Embryonic facial prominence (tissue), 1 donor: ENCODE results near the gene LGI4.

ENCODE experiments used
- DNase-seq: peaks from one replicate; pipeline ENCODE4 v3.0.0-alpha.2; 2016; ENCODE audit errors: extremely low spot score

Gene LGI4

GRCh38 chr19:35134601-35135242 lies at the start of gene LGI4:
LGI4 (minus strand) TSS chr19:35135059; CDS start chr19:35134680, 379 bp downstream.
- DNase-seq = peak; percentile 24

GRCh38 chr19:35184267-35184666 lies 49.4 kb upstream of the LGI4 start:
- no peak for DNase-seq

DNA sequence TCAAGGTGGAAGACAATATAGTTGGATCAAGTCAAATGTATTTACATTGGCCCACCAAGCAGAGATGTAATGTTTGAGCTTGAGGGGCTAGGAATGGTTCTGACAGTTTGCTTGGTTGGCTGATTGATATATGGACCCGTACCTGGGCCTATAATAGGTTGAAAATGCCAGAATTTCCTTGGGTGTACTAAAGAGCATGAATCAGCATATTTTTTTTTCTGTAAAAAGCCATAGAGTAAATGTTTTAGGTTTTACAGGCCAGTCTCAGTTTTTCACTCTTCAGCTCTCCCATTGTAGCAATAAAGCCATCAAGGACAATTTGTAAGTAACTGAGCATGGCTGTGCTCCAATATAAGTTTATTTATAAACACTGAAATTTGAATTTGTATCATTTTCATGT lies 46.5 kb upstream of the LGI4 start:
- no peak for DNase-seq

DNA sequence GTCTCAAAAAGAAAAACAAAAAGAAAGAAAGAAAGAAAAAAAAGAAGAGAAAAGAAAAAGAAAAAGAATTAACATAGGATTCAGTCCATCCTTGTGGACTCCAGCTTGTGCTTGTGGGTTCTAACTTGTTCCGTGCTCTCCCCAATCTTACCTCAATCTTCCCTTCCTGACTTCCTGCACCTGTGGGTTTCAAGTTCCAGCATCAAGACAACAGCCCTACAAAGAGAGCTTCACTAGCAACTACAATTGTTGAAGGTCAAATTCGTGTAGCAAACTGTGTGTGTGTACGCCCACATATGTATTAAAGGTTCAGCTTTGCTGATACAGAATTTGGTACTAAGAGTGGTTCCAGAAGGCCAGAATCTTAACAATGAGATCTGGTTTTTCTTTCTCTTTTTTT lies 45.0 kb upstream of the LGI4 start:
- DNase-seq = no peak

DNA sequence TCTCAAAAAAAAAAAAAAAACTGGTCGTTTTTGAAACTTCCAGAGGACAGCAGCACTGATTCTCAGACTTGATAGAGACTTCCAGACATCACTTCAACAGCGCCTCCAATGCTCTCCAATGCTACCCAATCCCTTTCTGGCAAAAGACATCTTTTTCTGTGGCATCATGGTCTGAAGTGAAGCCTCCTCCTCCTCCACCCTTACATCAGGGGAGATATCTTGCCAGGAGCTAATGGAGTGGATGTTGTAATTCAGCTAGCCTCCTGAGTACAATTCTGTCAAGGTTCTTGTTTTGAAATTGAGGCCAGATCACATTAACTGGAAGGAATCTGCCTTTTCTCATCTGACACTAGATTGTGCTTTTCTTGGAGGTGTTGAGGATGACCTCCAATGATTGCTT lies 43.8 kb upstream of the LGI4 start:
- DNase-seq = no peak

DNA sequence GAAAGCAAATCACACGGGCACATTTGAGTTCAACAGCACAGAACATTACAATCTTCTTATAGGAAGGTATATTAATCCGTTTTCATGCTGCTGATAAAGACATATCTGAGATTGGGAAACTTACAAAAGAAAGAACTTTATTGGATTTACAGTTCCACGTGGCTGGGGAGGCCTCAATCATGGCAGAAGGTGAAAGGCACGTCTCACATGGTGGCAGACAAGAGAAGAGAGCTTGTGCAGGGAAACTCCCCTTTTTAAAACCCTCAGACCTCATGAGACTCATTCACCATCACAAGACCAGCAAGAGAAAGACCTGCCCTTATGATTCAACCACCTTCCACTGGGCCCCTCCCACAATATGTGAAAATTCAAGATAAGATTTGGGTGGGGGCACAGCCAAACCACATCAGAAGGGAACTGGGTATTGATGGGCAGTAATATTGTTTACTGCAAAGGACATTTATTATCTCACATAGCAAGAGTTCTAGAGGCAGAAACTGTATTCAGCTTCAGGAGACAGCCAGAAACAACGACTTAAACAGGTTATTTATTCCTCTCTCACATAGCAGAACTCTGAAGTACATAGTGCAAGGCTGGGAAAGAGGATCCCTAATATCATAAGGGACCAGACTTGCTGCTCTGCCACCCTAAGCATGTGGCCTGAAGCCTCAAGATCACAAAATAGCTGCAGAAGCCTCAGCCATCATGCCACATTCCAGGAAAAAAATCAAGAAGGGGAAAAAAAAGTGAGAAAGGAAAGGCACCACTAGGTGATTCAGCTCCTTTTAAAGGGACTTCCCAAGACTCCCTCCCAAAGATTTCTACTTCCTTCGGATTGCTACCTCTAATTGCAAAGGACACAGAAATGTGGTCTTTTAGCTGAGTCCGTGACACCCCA lies 42.8 kb upstream of the LGI4 start:
- no peak for DNase-seq

- no peak for DNase-seq
Measured at GRCh38 chr19:35176181-35176570, 41.3 kb upstream of the LGI4 start.

GRCh38 chr19:35174226-35174625 lies 39.4 kb upstream of the LGI4 start:
- DNase-seq = no peak

GRCh38 chr19:35171730-35172129 lies 36.9 kb upstream of the LGI4 start:
- DNase-seq = no peak

GRCh38 chr19:35170359-35171061 lies 35.7 kb upstream of the LGI4 start:
- DNase-seq = no peak

DNA sequence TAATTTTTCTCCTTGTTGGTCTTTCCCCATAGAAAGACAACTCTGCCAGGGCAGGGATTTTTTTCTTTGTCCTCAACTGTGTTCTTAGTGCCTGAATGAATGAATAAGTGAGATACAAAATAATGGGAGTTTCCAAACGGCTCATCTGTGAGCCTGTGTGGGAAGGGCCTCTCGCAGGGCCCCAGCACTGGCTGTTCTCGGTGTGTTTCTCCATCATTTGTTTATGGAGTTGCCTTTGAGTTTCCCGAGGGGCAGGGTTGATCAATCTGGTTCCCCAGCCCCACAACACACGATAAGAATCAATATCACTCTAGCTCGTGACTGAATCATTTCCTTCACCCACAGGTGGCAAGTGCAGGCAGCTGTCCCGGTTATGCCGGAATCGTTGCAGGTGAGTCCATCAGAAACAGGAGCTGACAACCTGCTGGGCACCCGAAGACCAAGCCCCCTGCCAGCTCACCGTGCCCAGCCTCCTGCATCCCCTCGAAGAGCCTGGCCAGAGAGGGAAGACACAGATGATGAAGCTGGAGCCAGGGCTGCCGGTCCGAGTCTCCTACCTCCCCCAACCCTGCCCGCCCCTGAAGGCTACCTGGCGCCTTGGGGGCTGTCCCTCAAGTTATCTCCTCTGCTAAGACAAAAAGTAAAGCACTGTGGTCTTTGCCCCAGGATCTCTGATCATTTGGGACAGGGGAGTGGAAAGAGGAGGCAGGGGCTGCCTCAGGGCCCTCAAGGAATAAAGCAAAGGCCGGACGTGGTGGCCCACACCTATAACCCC lies 34.5 kb upstream of the LGI4 start:
- DNase-seq = no peak

- DNase-seq = no peak
Measured at GRCh38 chr19:35168196-35168595, 33.3 kb upstream of the LGI4 start.

DNA sequence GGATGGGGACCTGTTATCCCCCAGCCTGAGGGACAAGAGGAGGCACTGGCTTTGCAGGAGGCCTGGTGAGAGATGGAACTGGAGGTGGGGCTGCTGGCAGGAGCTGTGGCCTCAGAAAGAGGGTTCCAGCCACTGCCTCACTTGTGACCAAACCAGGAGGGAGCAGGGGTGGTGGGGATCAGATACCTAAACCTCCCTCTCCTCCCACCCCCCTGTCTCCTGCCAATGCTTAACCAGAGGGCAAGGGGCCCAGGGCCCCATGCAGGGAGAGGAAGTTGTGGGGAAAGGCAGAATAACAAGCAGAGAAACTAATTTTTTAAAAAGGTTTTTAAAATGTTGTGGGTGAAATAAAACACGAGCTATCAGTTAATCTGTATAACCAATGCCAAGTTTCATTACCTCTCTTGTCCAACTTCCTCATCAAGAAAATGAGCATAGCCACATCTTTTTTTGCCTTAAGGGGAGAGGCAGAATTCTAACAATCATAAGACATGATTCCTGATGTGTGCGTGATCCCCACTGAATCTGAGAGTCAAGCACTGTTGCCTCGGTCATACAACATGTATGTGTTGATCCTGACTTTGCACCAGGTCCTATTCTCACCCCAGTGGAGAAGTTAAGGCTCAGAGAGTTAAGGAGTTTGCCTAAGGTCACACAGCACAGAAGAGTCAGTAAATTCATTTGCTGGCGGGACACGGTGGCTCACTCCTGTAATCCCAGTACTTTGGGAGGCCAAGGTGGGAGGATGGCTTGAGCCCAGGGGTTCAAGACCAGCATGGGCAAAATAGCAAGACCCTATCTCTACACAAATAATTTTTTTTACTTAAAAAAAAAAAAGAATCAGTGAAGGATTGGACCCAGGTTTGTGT lies 32.6 kb upstream of the LGI4 start:
- DNase-seq = no peak

DNA sequence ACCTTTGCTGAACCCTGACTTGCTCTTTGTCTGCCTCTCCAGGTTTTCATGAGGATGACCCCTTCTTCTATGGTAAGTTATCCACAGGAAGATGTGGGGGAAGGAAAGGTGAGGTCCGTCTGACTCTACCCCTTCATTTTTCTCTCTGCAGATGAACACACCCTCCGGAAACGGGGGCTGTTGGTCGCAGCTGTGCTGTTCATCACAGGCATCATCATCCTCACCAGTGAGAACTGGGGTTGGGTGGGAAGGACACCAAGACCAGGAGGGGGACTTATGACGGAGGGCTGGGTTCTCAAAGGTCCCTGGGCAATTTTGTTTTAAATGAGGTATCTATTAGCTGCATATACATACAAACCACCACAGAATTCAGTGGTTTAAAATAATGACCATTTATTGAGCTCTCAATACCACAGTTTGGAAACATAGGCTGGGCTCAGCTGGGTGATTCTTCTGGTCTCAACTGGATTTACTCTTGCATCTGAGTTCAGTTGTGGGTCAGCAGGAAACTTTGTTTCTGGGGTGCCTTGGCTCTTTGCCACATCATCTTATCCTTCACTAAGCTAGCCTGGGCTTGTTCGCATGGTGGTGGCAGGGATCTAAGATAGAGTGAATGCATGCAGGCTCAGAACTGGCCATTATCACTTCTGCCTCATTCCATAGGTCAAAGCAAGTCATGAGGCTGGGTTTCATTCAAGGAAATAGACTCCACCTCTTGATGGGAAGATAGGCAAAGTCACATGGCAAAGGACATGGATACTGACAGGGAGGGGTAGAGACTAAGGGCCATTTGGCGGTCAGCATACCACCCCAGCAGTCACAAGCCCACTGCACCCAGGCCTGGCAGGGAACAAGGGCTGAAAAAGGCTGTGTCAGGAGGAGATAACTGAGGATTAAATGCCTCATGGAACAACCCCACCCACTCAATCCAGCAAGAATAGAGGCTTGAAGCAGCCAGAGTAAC lies 31.5 kb upstream of the LGI4 start:
- DNase-seq = no peak

GRCh38 chr19:35165200-35166058 lies 30.6 kb upstream of the LGI4 start:
- no peak for DNase-seq

- DNase-seq = no peak
Measured at GRCh38 chr19:35164418-35164817, 29.6 kb upstream of the LGI4 start.

DNA sequence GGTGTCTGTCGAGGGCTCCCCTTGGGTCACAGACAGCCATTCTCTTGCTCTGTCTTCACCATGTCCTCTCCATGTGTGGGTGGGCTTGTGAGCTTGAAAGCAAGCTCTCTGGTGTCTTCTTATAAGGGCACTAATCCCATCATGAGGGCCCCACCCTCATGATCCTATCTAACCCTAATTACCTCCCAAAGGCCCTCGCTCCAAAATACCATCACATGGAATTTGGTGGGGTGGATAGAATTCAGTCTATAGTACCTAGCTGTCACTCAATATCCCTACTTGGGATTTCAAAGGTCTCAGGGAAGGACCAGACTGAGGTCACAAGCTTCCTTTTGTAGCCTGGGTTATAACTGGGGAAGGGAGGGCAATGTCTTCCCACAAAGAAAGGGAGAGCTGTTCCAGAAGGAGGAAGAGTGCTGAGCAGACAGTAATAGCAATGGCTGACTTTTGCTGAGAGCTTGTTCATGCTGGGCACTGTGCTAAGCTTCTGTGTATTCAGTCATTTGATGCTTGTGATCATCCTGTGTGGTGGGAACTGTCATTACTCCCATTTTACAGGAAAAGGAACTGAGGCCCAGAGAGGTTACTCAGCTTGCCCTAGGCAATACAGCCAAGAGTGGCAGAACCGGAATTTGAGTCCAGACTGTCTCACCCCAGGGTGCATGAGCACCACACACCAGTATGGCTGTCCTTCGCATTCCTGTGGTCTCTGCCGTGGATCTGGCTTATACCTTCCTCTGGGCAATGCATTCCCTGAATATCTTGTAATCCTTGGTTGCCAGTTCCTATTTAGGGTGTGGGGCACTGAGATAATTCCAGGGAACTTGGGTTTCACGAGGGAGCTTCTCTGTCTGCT lies 27.8 kb upstream of the LGI4 start:
- DNase-seq = no peak

DNA sequence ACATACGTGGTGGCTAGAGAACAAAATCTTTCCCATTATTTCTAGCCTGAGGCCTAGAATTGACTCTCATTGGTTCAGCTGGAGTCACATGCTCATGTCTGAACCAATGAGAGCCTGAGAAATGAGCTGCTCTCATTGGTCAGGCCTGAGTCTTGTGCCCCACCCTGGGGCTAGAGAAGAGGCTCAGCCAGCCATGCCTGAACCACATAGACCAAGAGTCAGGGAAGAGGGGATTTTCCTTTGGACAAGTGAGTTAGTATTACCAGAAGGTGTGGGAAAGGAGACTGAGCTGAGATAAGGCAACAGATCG lies 26.5 kb upstream of the LGI4 start:
- no peak for DNase-seq
